Erythroblast (primary cell): ENCODE measurements around the gene MS4A12.

ENCODE experiments used
- GATA1 ChIP-seq: IDR thresholded peaks from 2 replicates; pipeline ENCODE4 v1.6.1; 2011; ENCODE audit warnings: low read depth, mild to moderate bottlenecking, control low read depth, low read length, moderate library complexity
- POLR2A ChIP-seq: IDR thresholded peaks from 2 replicates; pipeline ENCODE4 v1.6.1; 2011; ENCODE audit warnings: mild to moderate bottlenecking, low read length

DNA sequence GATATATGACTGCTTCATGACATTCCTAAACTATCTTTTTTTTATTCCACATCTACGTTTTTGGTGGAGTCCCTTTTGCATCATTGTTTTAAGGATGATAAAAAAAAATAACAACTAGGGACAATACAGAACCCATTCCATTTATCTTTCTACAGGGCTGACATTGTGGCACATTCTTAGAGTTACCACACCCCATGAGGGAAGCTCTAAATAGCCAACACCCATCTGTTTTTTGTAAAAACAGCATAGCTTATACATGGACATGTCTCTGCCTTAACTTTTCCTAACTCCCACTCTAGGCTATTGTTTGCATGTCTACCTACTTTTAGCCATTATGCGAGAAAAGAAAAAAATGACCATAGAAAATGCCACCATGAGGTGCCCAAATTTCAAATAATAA is 23.7 kb upstream of the MS4A12 start:
- TF ChIP-seq POLR2A (no peak), GATA1 (no peak)
